ENCODE measurements around the gene RTP2. TPM values are rescaled to one million over a fixed set of nuclear protein-coding genes. Genes with fewer than 3 reads are reported as not detected.

RTP2 gene
- total RNA-seq, 1 donor from 2014 or later, result not detected

- no peaks in the 10 kb centered on the region for H3K27me3 ChIP-seq (ENCODE audit: low read depth)
- H3K4me1 ChIP-seq, result no peaks in the 10 kb centered on the region
- ATAC-seq (no peak), DNase-seq (no peak)
- H3K27ac ChIP-seq, result no peak overlapping the region
- no peak for TF ChIP-seq CTCF (IDR thresholded peaks at IDR 0.05)
- H3K9me3 ChIP-seq, result no peaks in the 10 kb centered on the region
- no peaks in the 10 kb centered on the region for H3K36me3 ChIP-seq
- no peak overlapping the region for H3K4me3 ChIP-seq
- intact Hi-C loops (cut with DNase I), result no loop called here
Observed at GRCh38 chr3:187708696-187709095, 6.3 kb upstream of the RTP2 start.

GRCh38 chr3:187706971-187707370 is 4.6 kb upstream of the RTP2 start:
- intact Hi-C loops (cut with DNase I), result no loop called here
- Histone ChIP-seq H3K36me3 (no peaks in the 10 kb centered on the region), H3K27me3 (ENCODE audit: low read depth) (no peaks in the 10 kb centered on the region), H3K4me3 (no peak overlapping the region), H3K9me3 (no peaks in the 10 kb centered on the region), H3K27ac (no peak overlapping the region), H3K4me1 (no peaks in the 10 kb centered on the region)
- peak; percentile 73 for DNase-seq
- no peak for ATAC-seq
- no peak for TF ChIP-seq CTCF (IDR thresholded peaks at IDR 0.05)

- H3K4me3 ChIP-seq, result no peak overlapping the region
- H3K4me1 ChIP-seq, result no peaks in the 10 kb centered on the region
- no peak for TF ChIP-seq CTCF (IDR thresholded peaks at IDR 0.05)
- H3K27ac ChIP-seq, result no peak overlapping the region
- H3K9me3 ChIP-seq, result no peaks in the 10 kb centered on the region
- no peaks in the 10 kb centered on the region for H3K27me3 ChIP-seq (ENCODE audit: low read depth)
- DNase-seq, result no peak
- ATAC-seq, result no peak
- intact Hi-C loops (cut with DNase I), result no loop called here
- H3K36me3 ChIP-seq, result no peaks in the 10 kb centered on the region
Observed at GRCh38 chr3:187705164-187705563, 2.8 kb upstream of the RTP2 start.

GRCh38 chr3:187700249-187700648 is 2.1 kb downstream of the RTP2 start:
- Histone ChIP-seq H3K27ac (no peak overlapping the region), H3K36me3 (no peaks in the 10 kb centered on the region)

GRCh38 chr3:187698499-187699399 is 3.6 kb downstream of the RTP2 start:
- Histone ChIP-seq H3K4me1 (no peaks in the 10 kb centered on the region), H3K36me3 (no peaks in the 10 kb centered on the region), H3K9me3 (no peaks in the 10 kb centered on the region), H3K27me3 (ENCODE audit: low read depth) (no peaks in the 10 kb centered on the region), H3K4me3 (no peak overlapping the region), H3K27ac (no peak overlapping the region)
- intact Hi-C loops (cut with DNase I), result no loop called here
- DNase-seq (no peak), ATAC-seq (no peak)
- no peak for TF ChIP-seq CTCF (IDR thresholded peaks at IDR 0.05)

More at GRCh38 chr3:187700249-187700648, 2.1 kb downstream of the RTP2 start:
- no peak for ATAC-seq
- TF ChIP-seq CTCF (IDR thresholded peaks at IDR 0.05), result no peak
- Histone ChIP-seq H3K27me3 (ENCODE audit: low read depth) (no peaks in the 10 kb centered on the region), H3K4me3 (no peak overlapping the region), H3K4me1 (no peaks in the 10 kb centered on the region), H3K9me3 (no peaks in the 10 kb centered on the region)
- intact Hi-C loops (cut with DNase I), result no loop called here
- DNase-seq, result no peak

All from lower lobe of right lung (tissue), 2 donors.